Activated CD4-positive, alpha-beta T cell treated with anti-CD3 and anti-CD28 coated beads for 48 hours (primary cell): ENCODE results near the gene TLR9.
"Not testable (repeated sequence)": the region's sequence is repeated elsewhere in the genome, so short reads cannot be mapped to it uniquely, and the experiment has no call there.

Source experiments
- DNase-seq: peaks from one replicate; pipeline ENCODE4 v3.0.0-alpha.2; 2020

The TLR9 gene

DNA sequence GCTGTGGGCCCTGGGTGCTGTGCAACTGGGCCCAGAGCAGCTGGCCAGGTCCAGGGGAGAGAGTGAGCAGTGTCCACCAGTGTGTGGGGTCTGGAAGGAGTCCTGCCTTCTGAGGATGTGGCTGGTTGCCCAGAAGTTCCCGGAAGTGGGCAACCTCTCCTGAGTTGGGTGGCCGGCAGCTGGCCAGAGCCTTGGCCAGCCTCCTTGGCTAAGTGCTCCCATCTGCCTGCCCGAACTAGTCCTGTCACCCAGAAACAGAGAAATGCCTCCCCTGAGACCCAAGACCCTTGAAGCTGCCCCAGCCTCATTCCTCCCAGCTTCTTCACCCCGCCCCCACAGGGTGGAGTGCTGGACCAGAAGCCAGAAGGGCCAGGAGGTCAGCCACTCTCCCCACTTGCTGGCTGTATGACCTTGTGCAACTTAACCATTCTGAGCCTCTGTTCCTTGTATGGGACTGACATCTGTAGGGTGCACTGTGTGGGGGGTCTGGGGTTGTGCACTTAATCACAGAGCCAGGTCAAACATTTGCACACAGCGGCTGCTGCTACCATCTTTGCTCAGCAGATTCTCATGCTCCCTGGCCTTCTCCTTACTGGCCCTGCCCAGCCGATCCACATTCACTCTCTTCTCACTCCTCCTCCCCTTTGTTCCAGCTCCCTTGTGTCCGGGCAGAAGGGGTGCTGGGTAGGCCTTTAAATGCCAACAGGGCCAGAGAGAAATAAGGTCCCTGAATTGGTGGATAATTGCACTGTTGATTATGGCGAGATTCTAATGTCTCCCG lies 35.0 kb downstream of the TLR9 start:
- no peak for DNase-seq

- DNase-seq = no peak
Measured at GRCh38 chr3:52188556-52188955, 36.9 kb downstream of the TLR9 start.

DNA sequence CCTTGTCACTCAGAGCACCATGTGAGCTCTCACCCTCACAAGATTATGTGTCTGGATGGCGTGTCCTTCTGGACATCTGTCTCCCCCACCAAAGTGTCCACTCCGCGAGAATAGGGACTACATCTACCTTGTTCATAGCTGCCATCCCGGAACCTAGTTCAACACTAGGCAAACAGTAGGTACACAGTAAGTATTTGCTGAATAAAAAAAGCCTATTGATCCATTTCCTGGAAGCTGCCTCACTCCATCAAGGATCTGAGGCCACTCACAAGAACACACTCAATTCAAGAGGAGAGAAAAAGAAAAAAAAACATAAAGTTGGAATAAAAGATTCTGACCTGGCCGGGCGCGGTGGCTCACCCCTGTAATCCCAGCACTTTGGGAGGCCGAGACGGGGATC lies 38.7 kb downstream of the TLR9 start:
- DNase-seq = no peak

GRCh38 chr3:52185837-52186236 lies 39.6 kb downstream of the TLR9 start:
- DNase-seq = no peak

GRCh38 chr3:52185311-52185710 lies 40.1 kb downstream of the TLR9 start:
- no peak for DNase-seq

- DNase-seq = no peak
Measured at GRCh38 chr3:52184690-52185089, 40.8 kb downstream of the TLR9 start.

DNA sequence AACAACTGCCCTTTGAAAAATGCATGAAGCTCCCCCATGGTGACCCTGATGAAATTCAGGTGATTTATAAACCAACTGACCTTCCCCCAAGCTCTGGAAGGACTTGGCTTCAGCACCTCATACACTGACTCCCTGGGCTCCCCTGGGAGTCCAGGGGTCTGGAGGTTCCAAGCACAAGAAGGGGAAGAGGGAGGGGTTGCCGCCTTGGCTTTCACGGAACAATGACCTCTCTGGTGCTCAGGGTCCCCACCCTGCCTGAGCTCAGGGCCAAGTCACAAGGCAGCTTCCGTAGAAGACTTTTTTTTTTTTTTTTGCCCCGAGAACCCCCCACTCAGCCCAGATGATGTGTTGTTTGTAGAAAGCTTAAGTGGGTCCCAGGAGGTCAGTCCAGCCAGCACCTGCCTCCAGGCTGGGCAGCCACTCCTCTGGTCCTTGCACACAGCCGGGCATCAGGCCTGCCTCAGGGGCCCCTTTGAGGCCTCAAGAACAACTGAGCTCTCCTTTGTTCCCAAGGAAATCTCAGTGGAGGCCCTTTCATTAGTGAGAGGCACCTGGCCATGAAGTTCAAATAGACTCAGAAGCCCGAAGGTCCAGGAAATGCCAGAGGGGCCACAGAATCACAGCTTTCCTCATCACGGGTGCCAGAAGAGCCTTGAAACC lies 41.5 kb downstream of the TLR9 start:
- no peak for DNase-seq

DNA sequence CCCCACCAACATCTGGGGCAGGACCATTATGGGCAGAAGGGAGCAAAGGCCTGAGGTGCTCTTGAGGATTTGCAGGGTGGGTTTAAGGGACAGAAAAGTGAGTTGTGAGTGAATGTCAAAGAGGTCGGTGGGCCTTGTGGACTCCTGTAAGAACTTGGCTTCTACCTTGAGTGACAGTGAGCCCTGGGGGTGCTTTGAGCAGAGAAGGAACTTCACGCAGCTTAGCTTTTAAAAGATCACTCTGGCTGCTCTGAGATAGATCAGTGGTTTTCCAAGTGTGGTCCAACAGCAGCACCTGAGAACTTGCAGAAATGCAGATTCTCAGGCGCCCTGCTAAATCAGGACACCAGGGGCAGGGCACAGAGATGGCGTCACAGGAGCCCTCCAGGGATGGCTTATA lies 42.8 kb downstream of the TLR9 start:
- DNase-seq = no peak

DNA sequence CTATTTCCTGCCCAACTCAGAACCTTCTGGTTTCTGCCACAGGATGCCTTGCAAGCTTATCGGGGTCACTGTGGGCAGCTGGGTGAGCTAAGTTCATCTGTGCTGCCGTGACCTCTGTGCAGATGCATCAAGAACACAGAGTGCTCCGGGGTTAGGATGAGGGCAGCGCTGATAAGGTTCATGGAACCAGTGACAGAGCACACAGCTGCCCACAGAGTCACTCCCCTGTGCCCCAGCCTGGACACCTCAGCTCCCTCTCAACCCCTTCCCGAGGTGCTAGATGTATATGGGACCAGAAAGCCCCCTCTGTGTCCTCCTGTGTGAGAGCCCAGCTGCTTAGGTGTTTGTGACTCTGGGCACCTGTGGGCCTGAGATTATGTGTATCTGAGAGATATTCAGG lies 43.2 kb downstream of the TLR9 start:
- DNase-seq = no peak

GRCh38 chr3:52181543-52181942 lies 43.9 kb downstream of the TLR9 start:
- no peak for DNase-seq

GRCh38 chr3:52178537-52178936 lies 46.9 kb downstream of the TLR9 start:
- no peak for DNase-seq

GRCh38 chr3:52178126-52178525 lies 47.3 kb downstream of the TLR9 start:
- DNase-seq = not testable (repeated sequence)

GRCh38 chr3:52177701-52178042 lies 47.8 kb downstream of the TLR9 start:
- no peak for DNase-seq

DNA sequence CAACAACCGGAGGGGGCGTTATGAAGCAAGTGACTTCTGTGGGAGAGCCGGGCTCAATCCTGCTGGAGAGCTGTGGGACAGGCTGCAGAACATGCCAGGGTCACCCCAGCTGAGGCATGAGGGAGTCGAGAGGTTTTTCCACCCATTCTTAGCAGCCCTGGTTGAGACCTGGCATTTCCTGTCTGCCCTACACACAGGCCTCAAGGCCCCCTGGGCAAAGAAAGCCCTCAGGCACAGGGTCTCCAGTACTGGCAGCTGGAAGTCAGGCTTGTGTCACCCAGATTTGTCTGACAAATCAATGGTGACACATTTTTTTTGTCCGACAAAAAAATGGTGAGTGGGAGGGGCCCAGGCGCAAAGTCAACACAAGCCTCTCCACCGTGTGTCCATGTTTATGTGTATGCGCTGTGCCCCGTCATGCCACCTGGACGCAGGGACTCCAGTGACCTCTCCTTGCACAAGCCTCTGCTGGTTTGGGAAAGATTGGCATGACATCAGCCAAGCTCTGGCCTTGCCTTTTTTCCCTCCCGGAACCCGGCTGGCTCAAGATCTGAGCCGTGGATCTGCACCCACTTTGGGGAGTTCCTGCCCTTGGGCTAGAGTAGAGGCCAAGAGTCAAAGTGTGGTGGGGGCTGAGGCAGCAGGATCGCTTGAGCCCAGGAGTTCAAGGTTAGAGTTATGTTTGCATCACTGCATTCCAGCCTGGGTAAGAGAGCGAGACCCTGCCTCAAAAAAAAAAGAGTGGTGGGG lies 48.3 kb downstream of the TLR9 start:
- no peak for DNase-seq

- no peak for DNase-seq
Measured at GRCh38 chr3:52176180-52176752, 49.2 kb downstream of the TLR9 start.

GRCh38 chr3:52175416-52176179 lies 49.8 kb downstream of the TLR9 start:
- no peak for DNase-seq

DNA sequence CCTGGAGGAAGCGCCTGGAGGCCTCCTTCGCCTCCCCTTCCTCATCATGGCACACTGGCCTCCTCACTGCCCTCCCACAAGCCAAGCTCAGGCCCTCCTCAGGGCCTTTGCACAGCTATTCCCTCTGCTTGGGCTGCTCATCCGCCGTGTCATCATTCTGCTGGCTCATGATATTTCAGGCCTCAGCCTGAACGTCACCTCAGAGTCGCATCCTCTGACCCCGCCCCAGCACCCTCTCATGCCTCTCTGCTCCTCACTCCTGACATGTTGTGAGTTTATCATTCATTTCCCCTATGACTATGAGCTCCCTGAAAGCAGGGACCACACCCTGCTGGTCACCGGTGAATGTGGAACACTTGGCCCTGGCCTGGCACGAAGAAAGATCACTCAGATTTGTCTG lies 50.5 kb downstream of the TLR9 start:
- peak; percentile 19 for DNase-seq

DNA sequence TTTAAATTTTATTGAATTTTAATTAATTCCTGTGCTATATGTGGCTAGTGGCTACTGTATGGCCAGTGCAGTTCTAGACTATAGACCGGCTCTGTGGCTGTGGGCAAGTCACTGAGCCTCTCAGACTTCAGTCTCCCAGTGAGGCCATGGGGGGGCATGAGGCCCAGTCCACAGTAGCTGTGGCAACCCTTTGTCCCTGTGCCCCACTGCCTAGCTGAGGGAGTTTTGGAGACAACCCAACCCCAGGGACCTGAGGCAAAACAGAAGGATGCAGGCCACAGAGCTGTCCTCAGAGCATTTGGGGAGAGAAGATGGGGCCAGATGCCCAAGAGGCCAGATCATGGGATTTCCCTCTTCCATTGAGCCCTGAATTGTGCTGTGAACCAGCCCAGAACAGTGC lies 52.3 kb downstream of the TLR9 start:
- no peak for DNase-seq

DNA sequence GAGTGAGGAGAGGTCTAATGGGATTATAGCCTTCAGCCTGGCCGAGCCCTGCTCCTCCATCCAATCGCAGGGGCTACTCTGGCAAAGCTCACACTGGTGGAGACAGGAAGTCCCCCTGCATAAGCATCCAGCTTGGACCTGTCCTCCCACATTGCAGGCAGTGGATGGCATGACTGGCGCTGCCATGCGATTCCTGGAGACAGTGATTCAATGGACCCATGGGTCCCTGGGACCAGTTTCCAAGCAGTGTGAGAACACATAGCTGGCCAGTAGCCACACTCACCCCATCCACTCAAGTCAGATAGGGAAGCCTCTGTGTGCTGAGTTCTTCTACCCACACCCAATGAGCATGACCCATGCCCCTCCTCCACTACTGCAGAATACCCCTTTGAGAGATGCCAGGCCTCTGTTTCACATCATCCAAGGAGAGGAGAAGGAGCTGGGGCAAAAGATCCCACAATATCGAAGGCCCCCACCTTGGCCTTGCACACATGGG lies 53.1 kb downstream of the TLR9 start:
- DNase-seq = no peak

- DNase-seq = no peak
Measured at GRCh38 chr3:52171514-52172261, 53.8 kb downstream of the TLR9 start.
